HG02885 (cell line): ENCODE results near the gene ELOVL7.
"Not testable (repeated sequence)": the region's sequence is repeated elsewhere in the genome, so short reads cannot be mapped to it uniquely, and the experiment has no call there.

Source experiments
- ATAC-seq: cut with Tn5 transposase; IDR thresholded peaks from one replicate; pipeline ENCODE4 v1.9.1; 2021; ENCODE audit warnings: mild to moderate bottlenecking; ENCODE audit not compliant: unreplicated experiment, poor library complexity

Gene ELOVL7

GRCh38 chr5:60802226-60802625 lies 41.8 kb downstream of the ELOVL7 start:
- ATAC-seq = no peak

- ATAC-seq = no peak
Measured at GRCh38 chr5:60797482-60798153, 46.5 kb downstream of the ELOVL7 start.

DNA sequence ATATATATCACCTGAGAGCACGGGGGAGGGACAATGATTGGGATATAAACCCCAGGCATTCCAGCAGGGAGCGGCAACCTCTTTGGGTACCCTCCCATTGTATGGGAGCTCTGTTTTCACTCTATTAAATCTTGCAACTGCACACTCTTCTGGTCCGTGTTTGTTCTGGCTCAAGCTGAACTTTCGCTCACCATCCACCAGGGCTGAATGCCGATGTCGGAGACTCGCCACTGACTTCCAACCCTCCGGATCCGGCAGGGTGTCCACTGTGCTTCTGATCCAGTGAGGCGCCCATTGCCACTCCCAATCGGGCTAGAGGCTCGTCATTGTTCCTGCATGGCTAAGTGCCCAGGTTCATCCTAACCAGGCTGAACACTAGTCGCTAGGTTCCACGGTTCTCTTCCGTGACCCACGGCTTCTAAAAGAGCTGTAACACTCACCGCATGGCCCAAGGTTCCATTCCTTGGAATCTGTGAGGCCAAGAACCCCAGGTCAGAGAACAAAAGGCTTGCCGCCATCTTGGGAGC lies 48.6 kb downstream of the ELOVL7 start:
- ATAC-seq = not testable (repeated sequence)

DNA sequence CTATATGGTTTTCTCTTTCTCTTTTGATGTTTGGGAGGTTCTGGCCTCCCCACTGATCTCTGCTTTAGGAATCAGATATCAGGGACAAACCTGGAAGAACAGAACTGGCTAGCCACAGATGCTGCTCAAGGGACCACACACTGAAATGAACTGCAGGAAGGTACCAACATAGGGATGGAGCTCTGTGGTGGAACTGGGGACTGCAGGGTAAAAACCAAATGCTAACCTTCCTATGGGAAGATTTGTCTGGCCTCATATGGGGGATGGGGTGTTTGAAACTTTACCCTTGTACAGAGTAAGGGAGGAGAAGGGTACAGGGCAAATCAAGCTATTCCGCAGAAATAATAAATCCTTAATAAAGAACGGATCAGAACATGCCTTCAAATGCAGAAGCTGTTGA lies 49.4 kb downstream of the ELOVL7 start:
- ATAC-seq = no peak

- no peak for ATAC-seq
Measured at GRCh38 chr5:60792438-60792837, 51.6 kb downstream of the ELOVL7 start.

GRCh38 chr5:60789551-60789950 lies 54.5 kb downstream of the ELOVL7 start:
- no peak for ATAC-seq

DNA sequence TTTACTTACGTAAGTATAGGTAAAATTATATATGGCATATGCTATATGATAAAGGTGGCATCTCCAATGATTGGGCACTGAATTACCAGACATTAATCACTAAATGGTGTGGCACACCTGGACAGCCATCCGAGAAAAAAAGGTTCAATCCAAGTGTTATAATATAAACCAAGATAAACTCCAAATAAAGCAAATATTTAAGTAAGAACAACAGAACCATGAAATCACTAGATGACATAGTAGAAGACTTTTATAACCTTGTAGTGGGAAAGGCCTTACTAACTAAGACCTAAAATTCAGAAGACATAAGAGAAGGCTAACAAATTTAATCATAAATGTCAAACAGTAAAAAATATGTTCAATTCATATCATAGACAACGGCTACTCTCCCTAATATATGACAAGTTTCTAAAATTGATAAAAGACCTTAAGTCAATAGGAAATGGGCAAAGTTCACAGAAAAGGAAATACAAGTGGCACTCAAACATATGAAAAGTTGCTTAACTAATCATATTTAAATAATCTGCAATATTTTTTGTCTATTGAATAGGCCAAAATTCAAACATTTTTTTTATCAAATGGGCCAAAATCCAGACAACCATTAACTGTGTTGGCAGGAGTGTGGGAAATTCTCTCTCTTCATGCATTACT lies 55.1 kb downstream of the ELOVL7 start:
- ATAC-seq = no peak

GRCh38 chr5:60779466-60779865 lies 64.6 kb downstream of the ELOVL7 start:
- ATAC-seq = no peak

DNA sequence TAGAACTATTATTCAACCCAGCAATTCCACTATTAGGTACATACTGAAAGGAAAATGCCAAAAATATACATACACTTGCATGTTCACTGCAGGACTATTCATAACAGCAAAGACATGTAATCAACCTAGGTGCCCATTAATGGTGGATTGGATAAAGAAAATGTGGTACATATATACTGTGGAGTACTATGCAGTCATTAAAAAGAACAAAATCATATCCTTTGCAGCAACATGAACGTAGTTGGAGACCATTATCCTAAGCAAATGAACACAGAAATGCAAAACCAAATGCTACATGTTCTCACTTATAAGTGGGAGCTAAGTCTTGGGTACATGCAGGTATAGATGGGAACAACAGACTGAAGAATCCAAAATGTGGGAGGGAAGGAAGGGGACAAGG lies 67.7 kb downstream of the ELOVL7 start:
- ATAC-seq = no peak

GRCh38 chr5:60765019-60765709 lies 78.9 kb downstream of the ELOVL7 start:
- ATAC-seq = no peak

DNA sequence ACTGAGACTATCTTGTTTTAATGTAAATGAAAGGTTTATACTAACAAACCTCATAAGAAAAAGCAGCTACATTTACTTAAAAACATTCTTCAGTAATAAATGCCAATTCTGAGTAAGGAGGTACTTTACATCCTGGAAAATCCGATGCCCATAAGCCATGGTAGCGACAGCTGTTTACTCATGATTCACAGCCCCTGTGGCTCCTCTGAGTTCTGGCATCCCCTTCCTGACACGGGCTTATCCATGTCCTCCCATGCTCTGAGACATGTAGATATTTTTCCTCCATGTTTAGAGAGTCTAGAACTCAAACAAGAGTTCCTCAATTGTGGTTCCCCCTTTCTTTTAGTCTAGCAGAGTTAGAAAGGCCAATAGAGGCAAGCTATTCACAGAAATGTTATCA lies 81.0 kb downstream of the ELOVL7 start:
- ATAC-seq = no peak

DNA sequence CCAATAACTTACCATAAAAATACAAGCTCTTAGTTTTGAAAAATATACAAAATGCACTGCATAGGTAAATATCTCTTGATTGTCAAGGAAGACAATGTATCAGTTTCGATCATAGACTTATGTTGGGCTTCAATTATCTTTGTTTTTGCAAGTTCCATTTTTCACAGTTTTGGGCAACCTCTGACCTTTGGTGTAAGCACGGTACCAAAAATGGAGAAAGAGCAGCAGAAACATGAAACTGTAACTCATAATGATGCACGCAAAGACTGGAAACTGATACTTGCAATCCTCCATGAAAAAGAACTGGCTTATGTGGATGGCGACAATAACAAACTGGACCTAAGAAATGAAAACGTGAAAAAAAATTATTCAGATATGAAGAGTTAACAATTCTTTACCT lies 89.6 kb downstream of the ELOVL7 start:
- ATAC-seq = no peak

- no peak for ATAC-seq
Measured at GRCh38 chr5:60744682-60745081, 99.4 kb downstream of the ELOVL7 start.

GRCh38 chr5:60743511-60744314 lies 100.4 kb downstream of the ELOVL7 start:
- no peak for ATAC-seq

- ATAC-seq = no peak
Measured at GRCh38 chr5:60740322-60740721, 103.7 kb downstream of the ELOVL7 start.

DNA sequence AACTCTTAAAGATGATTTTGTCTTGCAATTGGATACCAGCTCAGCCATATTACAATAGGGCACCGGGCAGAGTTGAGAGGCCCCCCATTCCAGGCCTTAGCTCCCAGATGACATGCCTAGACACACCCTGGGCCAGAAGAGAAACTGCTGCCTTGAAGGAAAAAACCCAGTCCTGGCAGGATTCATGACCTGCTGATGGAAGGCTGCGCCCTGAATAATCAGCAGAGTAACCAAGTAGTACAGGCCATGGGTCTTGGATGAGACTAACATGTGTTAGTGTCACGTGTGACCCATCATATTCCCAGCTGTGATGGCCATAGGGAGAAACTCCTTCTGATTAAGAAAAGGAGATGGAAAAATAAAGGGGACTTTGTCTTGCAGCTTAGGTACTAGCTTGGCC lies 105.1 kb downstream of the ELOVL7 start:
- ATAC-seq = no peak

DNA sequence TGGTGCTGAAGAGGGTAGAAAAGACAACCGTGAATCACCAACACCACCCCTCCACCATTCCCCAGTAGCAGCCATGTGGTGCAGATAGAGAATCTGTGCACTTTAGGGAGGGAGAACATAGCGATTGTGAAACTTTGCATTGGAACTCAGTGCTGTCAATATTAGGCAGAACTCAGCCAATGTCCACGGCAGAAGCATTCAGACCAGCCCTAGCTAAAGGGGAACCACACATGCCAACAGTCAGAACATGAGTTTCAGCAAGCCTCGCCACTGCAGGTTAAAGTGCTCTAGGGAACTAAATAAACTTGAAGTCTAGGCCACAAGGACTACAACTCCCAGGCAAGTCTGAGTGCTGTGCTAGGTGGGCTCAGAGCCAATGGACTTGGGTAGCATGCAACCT lies 105.6 kb downstream of the ELOVL7 start:
- peak; percentile 73 for ATAC-seq

DNA sequence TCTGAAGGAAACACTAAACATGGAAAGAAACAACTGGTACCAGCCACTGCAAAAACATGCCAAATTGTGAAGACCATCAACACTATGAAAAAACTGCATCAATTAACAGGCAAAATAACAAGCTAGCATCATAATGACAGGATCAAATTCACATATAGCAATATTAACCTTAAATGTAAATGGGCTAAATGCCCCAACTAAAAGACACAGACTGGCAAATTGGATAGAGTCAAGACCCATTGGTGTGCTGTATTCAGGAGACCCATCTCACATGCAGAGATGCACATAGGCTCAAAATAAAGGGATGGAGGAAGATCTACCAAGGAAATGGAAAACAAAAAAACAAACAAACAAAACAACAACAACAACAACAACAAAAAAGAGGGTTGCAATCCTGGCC lies 113.2 kb downstream of the ELOVL7 start:
- not testable (repeated sequence) for ATAC-seq

DNA sequence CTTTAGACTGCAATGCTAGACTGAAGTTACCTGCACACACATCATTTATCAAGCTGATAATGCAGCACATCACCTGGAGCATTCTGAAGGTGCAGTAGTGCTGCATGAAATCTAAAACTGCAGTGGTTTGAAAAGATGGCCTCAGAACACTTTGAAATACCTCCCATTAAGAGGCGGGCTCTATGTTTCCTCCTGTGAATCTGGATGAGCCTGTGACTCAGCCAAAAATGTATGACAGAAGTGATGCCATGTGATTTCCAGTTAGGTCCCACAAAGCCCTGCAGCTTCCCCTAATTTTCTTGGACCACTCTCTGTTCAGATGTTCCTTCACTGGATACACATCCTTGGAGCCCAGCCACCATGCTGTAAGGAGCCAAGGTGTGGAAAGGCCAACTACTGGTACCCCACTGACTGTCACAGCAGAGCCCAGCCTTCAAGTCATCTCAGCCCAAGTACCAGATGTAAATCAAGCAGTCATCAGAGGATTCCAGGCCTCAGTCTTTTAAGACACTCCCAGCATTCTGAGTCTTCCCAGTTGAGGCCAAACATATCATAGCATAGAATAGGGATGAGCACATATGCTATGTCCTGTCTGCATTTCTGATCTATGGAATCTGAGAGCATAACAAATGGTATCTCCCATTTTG lies 116.9 kb downstream of the ELOVL7 start:
- ATAC-seq = no peak

GRCh38 chr5:60724126-60724525 lies 119.9 kb downstream of the ELOVL7 start:
- ATAC-seq = no peak
